ENCODE results near the gene ZRSR2.
A peak's percentile ranks its signal among the peaks of the same experiment; 100 is the strongest.

The ZRSR2 gene

DNA sequence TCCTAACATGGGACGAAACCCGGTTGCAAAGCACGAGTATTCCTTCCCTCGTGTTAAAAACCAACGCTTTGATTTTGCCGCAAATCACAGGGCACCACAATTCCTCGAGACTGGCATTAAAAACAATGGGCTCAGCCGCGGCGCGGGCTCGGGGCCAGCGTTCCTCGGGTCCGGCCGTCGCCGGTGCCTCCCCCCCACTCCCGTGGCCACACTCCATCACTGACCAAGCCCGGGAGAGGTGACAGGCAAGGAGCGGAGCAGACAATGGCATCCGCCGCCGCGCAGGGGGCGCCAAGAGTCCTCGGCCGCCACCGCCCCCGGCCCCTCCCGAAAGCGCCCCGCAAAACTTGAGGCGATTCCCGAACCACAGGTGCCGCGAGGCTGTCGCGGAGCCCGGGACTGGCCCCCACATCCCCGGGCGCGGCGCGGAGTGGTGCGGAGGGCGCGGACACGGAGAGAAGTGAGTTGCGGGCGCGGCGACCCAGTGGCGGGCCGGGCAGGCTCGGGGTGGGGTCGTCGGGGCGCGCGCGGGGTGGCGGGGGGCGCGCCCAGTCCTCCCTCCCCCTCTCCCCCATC is 63.9 kb downstream of the ZRSR2 start:
- no peak for DNase-seq (ENCODE audit: low read depth)

DNA sequence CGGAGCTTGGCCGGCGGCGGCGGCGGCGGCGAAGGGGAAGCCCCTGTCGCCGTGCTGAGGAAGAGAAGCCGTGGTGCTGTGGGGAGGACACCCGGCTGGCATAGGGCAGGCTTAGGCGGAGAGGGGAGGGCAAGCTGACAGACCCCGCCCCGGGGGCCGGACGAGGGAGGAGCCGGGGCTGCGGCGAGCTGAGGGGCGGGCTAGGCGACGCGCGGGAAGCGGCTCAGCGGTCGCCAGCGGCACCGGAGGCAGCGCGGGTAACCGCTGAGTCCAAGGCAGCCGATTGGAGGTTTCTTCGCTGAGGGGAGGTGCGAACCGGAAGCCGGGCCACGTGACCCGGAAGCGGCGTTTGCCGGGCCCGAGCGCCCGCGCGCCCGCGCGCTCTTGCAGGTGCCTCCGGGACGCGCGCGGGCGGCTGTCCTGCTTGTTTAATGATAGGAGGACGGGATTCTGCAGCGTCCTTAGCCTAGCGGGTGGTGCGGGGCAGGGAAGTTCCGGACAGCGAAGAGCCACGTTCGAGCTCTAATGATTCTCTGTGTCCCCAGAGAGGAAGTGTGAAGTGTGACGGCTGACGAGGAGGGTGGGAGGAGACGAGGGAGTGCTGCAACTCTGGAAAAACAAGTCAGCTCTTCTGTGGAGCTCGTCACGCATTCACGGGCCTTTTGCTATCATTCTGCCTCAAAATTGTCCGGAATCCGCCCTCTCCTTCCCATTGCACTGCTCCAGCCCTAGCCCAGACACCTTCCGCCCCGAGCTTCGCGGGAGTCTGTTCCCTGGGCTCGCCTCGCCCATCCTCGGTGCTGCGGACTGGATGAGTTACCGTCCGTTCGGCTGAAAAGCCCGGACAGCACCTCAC is 64.7 kb downstream of the ZRSR2 start, which contains the start of gene AP1S2:
TSS of gene AP1S2 (minus strand) at position 102 of the 856 bp plus-strand sequence. CDS start 2,289 bp downstream, outside the sequence.
- peak; percentile 71 for DNase-seq (ENCODE audit: low read depth)

DNA sequence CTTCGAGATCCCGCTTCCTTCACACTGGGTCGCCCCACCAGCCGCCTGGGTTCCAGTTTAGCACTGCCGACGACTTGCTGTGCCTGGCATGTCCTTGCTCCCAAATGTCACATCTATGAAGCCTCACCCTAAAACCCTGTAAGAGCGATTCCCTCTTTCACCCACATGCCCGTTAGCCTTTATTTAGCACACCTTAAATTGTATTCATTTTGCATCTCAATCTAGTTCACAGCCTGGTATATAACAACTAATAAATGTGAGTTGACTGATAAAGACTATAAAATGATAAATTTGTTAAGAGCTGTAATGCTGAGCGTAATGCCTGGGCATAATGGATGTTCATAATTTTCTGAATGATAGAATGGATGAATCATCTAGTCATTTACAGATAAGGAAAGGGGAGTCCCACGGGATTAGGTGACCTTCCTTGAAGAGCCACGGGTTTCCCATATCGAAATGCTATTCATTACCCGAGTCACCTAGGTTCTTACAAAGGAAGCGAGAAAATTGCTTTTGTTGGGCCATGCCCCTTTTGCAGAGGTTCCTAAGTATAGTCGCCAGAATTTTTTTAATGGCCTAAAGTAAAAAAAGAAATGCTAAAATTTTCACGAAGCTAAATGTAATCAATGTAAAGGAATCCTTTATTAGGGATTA is 65.4 kb downstream of the ZRSR2 start:
- DNase-seq (ENCODE audit: low read depth), result no peak

DNA sequence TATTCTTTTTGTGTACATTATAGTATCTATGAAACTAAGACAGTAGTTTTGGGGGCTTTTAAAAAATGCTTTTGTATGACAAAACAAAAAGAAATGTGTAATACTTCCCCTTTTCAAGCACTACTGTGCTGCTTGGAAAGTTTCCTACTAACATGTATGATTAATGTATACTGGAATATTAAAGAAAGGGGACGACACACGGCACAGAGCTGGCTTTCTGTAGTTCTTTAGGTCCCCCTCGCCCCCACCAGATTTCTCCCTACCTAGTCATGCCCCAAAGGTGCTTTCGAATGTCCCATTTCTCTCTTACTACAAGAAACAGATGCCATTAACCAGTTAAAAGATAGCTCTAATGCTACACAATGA is 65.9 kb downstream of the ZRSR2 start:
- no peak for DNase-seq (ENCODE audit: low read depth)

DNA sequence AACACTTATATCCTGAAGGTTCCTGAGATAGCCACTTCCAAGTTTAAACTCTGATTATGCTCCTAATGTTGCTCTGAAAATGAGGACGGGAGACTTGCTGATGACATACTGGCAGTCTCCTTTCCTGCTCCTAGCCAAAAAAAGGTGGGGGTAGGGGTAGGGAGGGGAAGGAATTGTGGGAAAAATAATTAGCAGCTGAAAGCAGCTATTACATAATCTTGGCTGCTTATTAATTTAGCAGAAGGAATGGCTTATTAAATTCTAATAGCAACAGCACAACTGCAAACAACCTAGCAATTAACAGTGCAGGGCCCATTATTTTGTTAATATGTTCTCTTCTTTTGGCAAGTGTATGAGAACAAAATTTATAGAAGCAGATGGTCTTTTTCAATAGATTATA is 66.4 kb downstream of the ZRSR2 start:
- DNase-seq (ENCODE audit: low read depth), result no peak

DNA sequence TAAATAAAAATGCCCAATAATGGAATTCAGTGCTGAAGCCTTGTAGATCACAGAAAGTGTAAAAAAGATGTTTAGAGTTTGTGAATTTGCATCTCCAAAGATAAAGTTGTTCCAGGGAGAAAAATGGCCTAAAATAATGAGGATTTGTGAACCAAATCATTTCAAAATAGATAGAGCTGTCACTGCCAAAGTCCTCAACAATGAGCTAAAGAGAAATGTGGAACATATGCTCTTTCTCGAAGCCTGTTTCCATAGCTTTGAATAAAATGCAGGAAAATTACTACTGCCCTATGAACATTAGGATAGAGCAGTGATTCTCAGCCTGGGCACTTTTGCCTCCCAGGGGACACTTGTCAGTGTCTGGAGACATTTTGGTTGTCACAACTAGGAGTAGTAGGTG is 67.8 kb downstream of the ZRSR2 start:
- no peak for DNase-seq (ENCODE audit: low read depth)

DNA sequence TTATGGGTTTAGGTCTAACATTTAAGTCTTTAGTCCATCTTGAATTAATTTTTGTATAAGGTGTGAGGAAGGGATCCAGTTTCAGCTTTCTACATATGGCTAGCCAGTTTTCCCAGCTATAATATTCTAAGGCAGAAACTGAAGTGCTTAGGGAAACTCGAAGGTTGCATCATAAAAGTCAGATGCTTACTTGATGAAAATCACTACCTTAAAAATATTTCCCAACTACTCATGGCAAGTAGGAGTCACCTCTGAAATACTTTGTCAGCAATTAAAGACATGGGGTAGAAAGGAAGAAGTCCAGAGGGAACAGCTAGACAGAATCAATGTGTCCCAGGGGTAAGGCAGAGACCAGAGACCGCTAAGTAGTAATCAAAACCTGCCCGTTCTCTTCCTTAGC is 70.6 kb downstream of the ZRSR2 start:
- DNase-seq (ENCODE audit: low read depth), result no peak

DNA sequence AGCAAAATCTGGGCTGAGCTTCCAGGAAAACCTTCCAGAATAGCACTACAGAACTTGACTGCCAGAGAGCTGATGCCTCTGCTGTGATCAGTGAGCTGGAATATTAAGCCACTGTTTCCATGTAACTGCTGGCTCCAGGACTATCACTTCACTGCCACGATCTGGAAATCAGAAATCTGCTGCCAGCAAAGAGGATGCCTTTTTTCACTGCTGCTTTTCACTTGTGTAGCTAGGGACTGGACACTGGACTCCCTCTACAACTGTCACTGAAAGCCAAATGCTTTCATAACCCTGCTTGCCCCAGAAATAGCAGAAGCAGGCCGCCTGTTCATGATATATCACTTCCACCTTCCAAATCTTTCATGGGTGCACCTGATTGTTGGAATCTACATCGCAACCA is 73.7 kb downstream of the ZRSR2 start:
- no peak for DNase-seq (ENCODE audit: low read depth)

DNA sequence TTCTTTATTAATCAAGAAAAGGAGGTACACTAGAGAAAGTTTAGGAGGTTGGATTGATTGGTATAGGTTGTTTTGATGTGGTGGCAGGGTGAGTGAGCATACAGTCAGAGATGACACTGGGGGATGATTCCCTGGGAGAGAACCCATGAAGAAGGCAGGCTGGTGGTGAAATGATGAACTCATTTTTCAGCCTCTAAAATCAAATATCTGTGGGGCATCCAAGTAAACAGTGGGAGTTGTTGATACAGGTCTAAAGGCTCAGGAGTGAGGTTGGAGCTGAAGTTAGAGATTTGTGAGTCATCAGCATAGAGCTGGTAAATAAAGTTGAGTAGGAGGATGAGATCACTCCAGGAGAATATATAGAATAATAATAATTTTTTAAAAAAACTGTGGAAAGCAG is 74.3 kb downstream of the ZRSR2 start:
- DNase-seq (ENCODE audit: low read depth), result no peak

DNA sequence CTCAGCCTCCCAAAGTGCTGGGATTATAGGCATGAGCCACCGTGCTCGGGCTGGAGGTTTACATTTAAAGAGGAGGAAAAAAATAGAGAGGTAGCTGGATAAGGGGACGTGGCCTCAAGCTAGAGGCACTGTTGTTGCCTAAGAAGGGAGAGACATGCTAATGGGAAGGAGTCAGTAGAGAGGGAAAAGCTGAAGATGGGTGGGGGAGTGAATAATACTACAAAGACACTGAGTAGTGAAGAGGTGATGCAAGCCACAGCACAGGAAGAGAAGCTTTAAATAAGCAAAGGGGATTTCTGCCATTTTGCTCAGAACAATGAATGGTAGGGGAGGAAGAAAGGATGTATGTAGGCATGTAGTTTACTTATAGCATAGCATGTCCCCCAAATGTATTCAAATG is 75.9 kb downstream of the ZRSR2 start:
- no peak for DNase-seq (ENCODE audit: low read depth)

DNA sequence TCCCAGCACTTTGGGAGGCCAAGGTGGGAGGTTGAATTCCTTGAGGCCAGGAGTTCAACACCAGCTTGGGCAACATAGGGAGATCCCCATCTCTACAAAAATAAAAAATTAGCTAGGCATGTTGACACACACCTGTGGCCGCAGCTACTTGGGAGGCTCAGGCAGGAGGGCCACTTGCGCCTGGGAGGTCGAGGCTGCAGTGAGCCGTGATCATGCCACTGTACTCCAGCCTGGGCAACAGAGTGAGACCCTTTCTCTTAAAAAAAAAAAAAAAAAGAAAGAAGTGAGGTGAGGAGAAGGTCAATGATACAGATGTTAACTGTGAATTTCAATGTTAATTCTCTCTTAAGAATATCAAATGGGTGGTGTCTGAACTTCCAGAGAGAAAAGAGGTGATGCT is 79.4 kb downstream of the ZRSR2 start:
- no peak for DNase-seq (ENCODE audit: low read depth)

DNA sequence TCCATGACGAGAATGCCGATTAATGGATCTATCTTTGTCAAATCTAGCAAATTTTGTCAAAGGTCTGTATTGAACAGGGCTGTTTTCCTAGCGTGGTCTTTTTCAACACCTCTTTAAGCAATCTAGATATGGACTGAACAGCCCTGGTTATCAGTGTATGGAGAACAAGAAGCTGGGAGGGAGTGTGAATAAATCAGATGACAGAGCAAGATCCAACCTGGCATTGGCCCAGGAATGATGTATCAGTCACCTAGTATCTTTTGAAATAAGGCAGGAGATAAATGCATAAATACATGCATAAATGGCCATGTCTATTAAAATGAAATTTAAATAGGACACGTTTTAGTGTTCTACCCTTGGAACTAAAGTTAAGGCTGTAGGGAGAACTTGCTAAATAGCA is 80.0 kb downstream of the ZRSR2 start:
- DNase-seq (ENCODE audit: low read depth), result no peak
